Neural progenitor cell (in vitro differentiated cells): ENCODE results near the gene ACER3. TPM values are rescaled to one million over a fixed set of nuclear protein-coding genes. Genes with fewer than 3 reads are reported as not detected.

Experiments
- DNase-seq: peaks from one replicate; pipeline ENCODE4 v3.0.0-alpha.2; 2016; ENCODE audit warnings: low spot score
- H2AFZ ChIP-seq: fragments of 200-600 bp; sonication (generic); replicated peaks from 2 replicates; pipeline ENCODE4 v1.6.1; 2016; ENCODE audit warnings: antibody characterized with exemption
- H3F3A ChIP-seq: fragments of 200-600 bp; sonication (generic); 2 replicates; pipeline ENCODE4 v1.6.1; 2016; ENCODE audit warnings: antibody characterized with exemption, low read depth
- H3K27ac ChIP-seq: fragments of 200-600 bp; sonication (generic); 2 replicates; pipeline ENCODE4 v1.5.1; 2016; ENCODE audit warnings: mild to moderate bottlenecking
- H3K27me3 ChIP-seq: fragments of 200-600 bp; sonication (generic); 2 replicates; pipeline ENCODE4 v1.6.1; 2016; ENCODE audit warnings: mild to moderate bottlenecking, moderate library complexity
- H3K36me3 ChIP-seq: fragments of 200-600 bp; sonication (generic); 2 replicates; pipeline ENCODE4 v1.5.1; 2016
- H3K4me1 ChIP-seq: fragments of 200-600 bp; sonication (generic); 2 replicates; pipeline ENCODE4 v1.6.1; 2016; ENCODE audit warnings: mixed run types
- H3K4me2 ChIP-seq: fragments of 200-600 bp; sonication (generic); 2 replicates; pipeline ENCODE4 v1.6.1; 2016
- H3K4me3 ChIP-seq: fragments of 200-600 bp; sonication (generic); 2 replicates; pipeline ENCODE4 v1.5.1; 2016
- H3K79me2 ChIP-seq: fragments of 200-600 bp; sonication (generic); 2 replicates; pipeline ENCODE4 v1.6.1; 2016; ENCODE audit warnings: low read depth
- H3K9ac ChIP-seq: fragments of 200-600 bp; sonication (generic); 2 replicates; pipeline ENCODE4 v1.6.1; 2016
- H3K9me3 ChIP-seq: fragments of 200-600 bp; sonication (generic); 2 replicates; pipeline ENCODE4 v1.5.1; 2016; ENCODE audit warnings: low read depth
- H4K20me1 ChIP-seq: fragments of 200-600 bp; sonication (generic); 2 replicates; pipeline ENCODE4 v1.6.1; 2016; ENCODE audit warnings: low read depth
- H3K27ac Mint-ChIP-seq: 3 replicates; pipeline ENCODE4 v1.8.0; 2021; ENCODE audit warnings: mixed read lengths
- H3K27me3 Mint-ChIP-seq: 2 replicates; pipeline ENCODE4 v1.8.0; 2022; ENCODE audit warnings: low read depth, mild to moderate bottlenecking, inconsistent platforms, moderate library complexity, mixed read lengths; ENCODE audit not compliant: insufficient read depth
- H3K36me3 Mint-ChIP-seq: 3 replicates; pipeline ENCODE4 v1.8.0; 2021; ENCODE audit warnings: mixed read lengths
- H3K4me1 Mint-ChIP-seq: 3 replicates; pipeline ENCODE4 v1.8.0; 2021; ENCODE audit warnings: mixed read lengths
- H3K4me3 Mint-ChIP-seq: 3 replicates; pipeline ENCODE4 v1.8.0; 2021; ENCODE audit warnings: mild to moderate bottlenecking, moderate library complexity, mixed read lengths
- H3K9me3 Mint-ChIP-seq: 3 replicates; pipeline ENCODE4 v1.8.0; 2020; ENCODE audit warnings: mixed read lengths
- EZH2 ChIP-seq: fragments of 200-600 bp; sonication (generic); IDR thresholded peaks from 2 replicates; pipeline ENCODE4 v1.6.1; 2017; ENCODE audit warnings: antibody characterized with exemption, mild to moderate bottlenecking, moderate library complexity
- EZH2phosphoT487 ChIP-seq: fragments of 200-600 bp; sonication (generic); IDR thresholded peaks from 2 replicates; pipeline ENCODE4 v1.6.1; 2017; ENCODE audit warnings: antibody characterized with exemption
- total RNA-seq: library from RNA; depleted of rRNA; stranded (reverse); fragments of >200 nt; gene quantifications from 2 replicates; pipeline ENCODE4 v1.2.3, GENCODE V29; 2015; ENCODE audit warnings: low replicate concordance
- TF ChIP-seq, protein P1 (sequence below): fragments of 200-600 bp; sonication (generic); IDR thresholded peaks from 2 replicates; pipeline ENCODE4 v1.5.1; 2017; ENCODE audit warnings: antibody characterized with exemption, mild to moderate bottlenecking

Gene ACER3
- total RNA-seq, 1 donor from 2014 or later = 18.9 TPM

DNA sequence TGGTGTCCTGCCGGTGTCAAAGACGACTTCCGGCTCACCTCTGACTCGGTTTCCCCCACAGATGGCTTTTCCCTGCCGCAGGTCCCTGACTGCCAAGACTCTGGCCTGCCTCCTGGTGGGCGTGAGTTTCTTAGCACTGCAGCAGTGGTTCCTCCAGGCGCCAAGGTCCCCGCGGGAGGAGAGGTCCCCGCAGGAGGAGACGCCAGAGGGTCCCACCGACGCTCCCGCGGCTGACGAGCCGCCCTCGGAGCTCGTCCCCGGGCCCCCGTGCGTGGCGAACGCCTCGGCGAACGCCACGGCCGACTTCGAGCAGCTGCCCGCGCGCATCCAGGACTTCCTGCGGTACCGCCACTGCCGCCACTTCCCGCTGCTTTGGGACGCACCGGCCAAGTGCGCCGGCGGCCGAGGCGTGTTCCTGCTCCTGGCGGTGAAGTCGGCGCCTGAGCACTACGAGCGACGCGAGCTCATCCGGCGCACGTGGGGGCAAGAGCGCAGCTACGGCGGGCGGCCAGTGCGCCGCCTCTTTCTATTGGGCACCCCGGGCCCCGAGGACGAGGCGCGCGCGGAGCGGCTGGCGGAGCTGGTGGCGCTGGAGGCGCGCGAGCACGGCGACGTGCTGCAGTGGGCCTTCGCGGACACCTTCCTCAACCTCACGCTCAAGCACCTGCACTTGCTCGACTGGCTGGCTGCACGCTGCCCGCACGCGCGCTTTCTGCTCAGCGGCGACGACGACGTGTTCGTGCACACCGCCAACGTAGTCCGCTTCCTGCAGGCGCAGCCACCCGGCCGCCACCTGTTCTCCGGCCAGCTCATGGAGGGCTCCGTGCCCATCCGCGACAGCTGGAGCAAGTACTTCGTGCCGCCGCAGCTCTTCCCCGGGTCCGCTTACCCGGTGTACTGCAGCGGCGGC lies 179.0 kb downstream of the ACER3 start:
- H3K36me3 ChIP-seq = no peaks in the 10 kb centered on the region
- TF ChIP-seq EZH2phosphoT487 (peak; percentile 35), EZH2 (peak; percentile 63)
- TF ChIP-seq, protein P1, sequence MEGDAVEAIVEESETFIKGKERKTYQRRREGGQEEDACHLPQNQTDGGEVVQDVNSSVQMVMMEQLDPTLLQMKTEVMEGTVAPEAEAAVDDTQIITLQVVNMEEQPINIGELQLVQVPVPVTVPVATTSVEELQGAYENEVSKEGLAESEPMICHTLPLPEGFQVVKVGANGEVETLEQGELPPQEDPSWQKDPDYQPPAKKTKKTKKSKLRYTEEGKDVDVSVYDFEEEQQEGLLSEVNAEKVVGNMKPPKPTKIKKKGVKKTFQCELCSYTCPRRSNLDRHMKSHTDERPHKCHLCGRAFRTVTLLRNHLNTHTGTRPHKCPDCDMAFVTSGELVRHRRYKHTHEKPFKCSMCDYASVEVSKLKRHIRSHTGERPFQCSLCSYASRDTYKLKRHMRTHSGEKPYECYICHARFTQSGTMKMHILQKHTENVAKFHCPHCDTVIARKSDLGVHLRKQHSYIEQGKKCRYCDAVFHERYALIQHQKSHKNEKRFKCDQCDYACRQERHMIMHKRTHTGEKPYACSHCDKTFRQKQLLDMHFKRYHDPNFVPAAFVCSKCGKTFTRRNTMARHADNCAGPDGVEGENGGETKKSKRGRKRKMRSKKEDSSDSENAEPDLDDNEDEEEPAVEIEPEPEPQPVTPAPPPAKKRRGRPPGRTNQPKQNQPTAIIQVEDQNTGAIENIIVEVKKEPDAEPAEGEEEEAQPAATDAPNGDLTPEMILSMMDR = peak; percentile 60
- peak overlapping the region; percentile 79 for H3K4me2 ChIP-seq
- H3K9ac ChIP-seq = no peak overlapping the region
- no peaks in the 10 kb centered on the region for H4K20me1 ChIP-seq
- Mint-ChIP-seq H3K4me1 (peaks cover 10% of the 10 kb centered on the region), H3K27me3 (peaks cover 41% of the 10 kb centered on the region), H3K4me3 (no peak overlapping the region), H3K36me3 (peaks cover 2% of the 10 kb centered on the region), H3K9me3 (peaks cover 16% of the 10 kb centered on the region), H3K27ac (no peak overlapping the region)
- no peaks in the 10 kb centered on the region for H3K4me1 ChIP-seq
- peak overlapping the region; percentile 43 for H3K4me3 ChIP-seq
- no peak overlapping the region for H3K27ac ChIP-seq
- H2AFZ ChIP-seq = peak overlapping the region; percentile 78
- no peaks in the 10 kb centered on the region for H3K9me3 ChIP-seq
- no peaks in the 10 kb centered on the region for H3K79me2 ChIP-seq
- DNase-seq = peak; percentile 69
- no peaks in the 10 kb centered on the region for H3F3A ChIP-seq
- peaks cover 36% of the 10 kb centered on the region for H3K27me3 ChIP-seq

DNA sequence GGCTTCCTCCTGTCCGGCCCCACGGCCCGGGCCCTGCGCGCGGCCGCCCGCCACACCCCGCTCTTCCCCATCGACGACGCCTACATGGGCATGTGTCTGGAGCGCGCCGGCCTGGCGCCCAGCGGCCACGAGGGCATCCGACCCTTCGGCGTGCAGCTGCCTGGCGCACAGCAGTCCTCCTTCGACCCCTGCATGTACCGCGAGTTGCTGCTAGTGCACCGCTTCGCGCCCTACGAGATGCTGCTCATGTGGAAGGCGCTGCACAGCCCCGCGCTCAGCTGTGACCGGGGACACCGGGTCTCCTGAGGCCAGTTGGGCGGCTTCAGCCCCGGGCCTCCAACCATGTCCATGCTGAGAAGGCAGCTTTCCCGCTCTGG lies 179.7 kb downstream of the ACER3 start:
- Mint-ChIP-seq H3K36me3 (peaks cover 2% of the 10 kb centered on the region), H3K4me1 (peaks cover 10% of the 10 kb centered on the region), H3K27ac (no peak overlapping the region), H3K4me3 (peak overlapping the region; percentile 71), H3K27me3 (peaks cover 38% of the 10 kb centered on the region), H3K9me3 (peaks cover 16% of the 10 kb centered on the region)
- no peak overlapping the region for H3K4me3 ChIP-seq
- no peak for DNase-seq
- no peaks in the 10 kb centered on the region for H3K79me2 ChIP-seq
- no peaks in the 10 kb centered on the region for H3F3A ChIP-seq
- no peak overlapping the region for H3K27ac ChIP-seq
- no peak overlapping the region for H3K4me2 ChIP-seq
- no peak for TF ChIP-seq EZH2
- no peak for TF ChIP-seq EZH2phosphoT487
- TF ChIP-seq, protein P1 = no peak
- no peak overlapping the region for H2AFZ ChIP-seq
- H3K36me3 ChIP-seq = no peaks in the 10 kb centered on the region
- no peaks in the 10 kb centered on the region for H3K9me3 ChIP-seq
- H3K27me3 ChIP-seq = peaks cover 42% of the 10 kb centered on the region
- no peaks in the 10 kb centered on the region for H4K20me1 ChIP-seq
- H3K4me1 ChIP-seq = no peaks in the 10 kb centered on the region
- no peak overlapping the region for H3K9ac ChIP-seq

DNA sequence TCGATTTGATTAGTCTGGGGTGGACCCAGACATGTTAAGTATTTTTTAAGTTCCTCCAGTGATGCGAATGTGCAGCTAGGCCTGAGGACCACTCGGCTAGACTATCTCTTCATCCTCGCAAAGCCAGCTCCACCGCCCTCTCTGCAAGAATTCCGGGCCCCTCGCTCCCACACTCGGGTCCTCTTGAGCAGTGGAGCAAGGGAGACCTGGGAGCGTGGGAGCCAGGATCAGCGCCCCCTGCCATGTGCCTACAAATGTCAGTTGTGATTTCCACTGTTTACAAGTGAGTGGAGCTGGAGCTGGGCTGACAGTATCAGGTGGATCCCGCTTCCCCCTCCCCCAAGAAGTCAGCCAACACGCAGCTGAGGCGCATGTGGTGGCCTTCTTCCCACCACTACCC lies 180.2 kb downstream of the ACER3 start:
- TF ChIP-seq, protein P1 = no peak
- no peak for TF ChIP-seq EZH2phosphoT487
- TF ChIP-seq EZH2 = no peak
- Histone ChIP-seq H3K27me3 (peaks cover 47% of the 10 kb centered on the region), H2AFZ (no peak overlapping the region), H3K4me3 (no peak overlapping the region), H3K27ac (no peak overlapping the region), H3K9me3 (no peaks in the 10 kb centered on the region), H3K4me2 (no peak overlapping the region), H3K79me2 (no peaks in the 10 kb centered on the region), H3F3A (no peaks in the 10 kb centered on the region), H3K4me1 (no peaks in the 10 kb centered on the region), H3K36me3 (no peaks in the 10 kb centered on the region), H4K20me1 (no peaks in the 10 kb centered on the region), H3K9ac (no peak overlapping the region)
- DNase-seq = no peak
- H3K9me3 Mint-ChIP-seq = peaks cover 16% of the 10 kb centered on the region
- no peak overlapping the region for H3K27ac Mint-ChIP-seq
- peaks cover 37% of the 10 kb centered on the region for H3K27me3 Mint-ChIP-seq
- H3K4me3 Mint-ChIP-seq = peak overlapping the region; percentile 71
- peaks cover 10% of the 10 kb centered on the region for H3K4me1 Mint-ChIP-seq
- H3K36me3 Mint-ChIP-seq = peaks cover 2% of the 10 kb centered on the region
